Suprapubic skin (tissue), 4 donors: ENCODE data around the gene MIER2. TPM values are rescaled to one million over a fixed set of nuclear protein-coding genes. Genes with fewer than 3 reads are reported as not detected.

ENCODE experiments used
- DNase-seq, 2 donors: peaks; one replicate each; pipeline ENCODE4 v3.0.0-alpha.2; 2019; ENCODE audit warnings: low spot score in 2 of 2
- H3K27ac ChIP-seq: fragments of 200-600 bp; sonication (generic); one replicate; pipeline ENCODE4 v1.5.1; 2019
- H3K27me3 ChIP-seq: fragments of 200-600 bp; sonication (generic); one replicate; pipeline ENCODE4 v1.5.1; 2019
- H3K36me3 ChIP-seq: fragments of 200-600 bp; sonication (generic); one replicate; pipeline ENCODE4 v1.5.1; 2019
- H3K4me1 ChIP-seq: fragments of 200-600 bp; sonication (generic); one replicate; pipeline ENCODE4 v1.5.1; 2019
- H3K4me3 ChIP-seq: fragments of 200-600 bp; sonication (generic); one replicate; pipeline ENCODE4 v1.5.1; 2019; ENCODE audit warnings: mild to moderate bottlenecking
- H3K9me3 ChIP-seq: fragments of 200-600 bp; sonication (generic); one replicate; pipeline ENCODE4 v1.5.1; 2019
- CTCF ChIP-seq, 2 donors: fragments of 200-600 bp in 1 of 2; fragments of 450-650 bp in 1 of 2; sonication (generic) in 1 of 2; IDR thresholded peaks; one replicate each; pipeline ENCODE4 v1.5.1; 2016 to 2019; ENCODE audit warnings: antibody characterized with exemption in 2 of 2, mild to moderate bottlenecking in 1 of 2, moderate library complexity in 1 of 2
- EP300 ChIP-seq: sonication (generic); formaldehyde crosslinking; IDR thresholded peaks from one replicate; pipeline ENCODE4 v1.6.1; 2017; ENCODE audit warnings: antibody characterized with exemption
- POLR2A ChIP-seq, 2 donors: fragments of 450-650 bp; IDR thresholded peaks; one replicate each; pipeline ENCODE4 v1.6.1; 2017; ENCODE audit warnings: antibody characterized with exemption in 2 of 2, mild to moderate bottlenecking in 2 of 2, moderate library complexity in 2 of 2
- POLR2AphosphoS5 ChIP-seq, 3 donors: sonication (generic); formaldehyde crosslinking; IDR thresholded peaks; one replicate each; pipeline ENCODE4 v1.6.1; 2017; ENCODE audit warnings: antibody characterized with exemption in 3 of 3
- WGBS: methylation state at CpG from one replicate; pipeline ENCODE4 v1.1.5; 2018; 5-methylcytosine and 5-hydroxymethylcytosine counted together
- total RNA-seq, 4 donors: library from RNA; depleted of rRNA; stranded (reverse); fragments of >200 nt; gene quantifications; one replicate each; pipeline ENCODE4 v1.1.0, GENCODE V29; 2016

The MIER2 gene
- total RNA-seq, 4 donors from 2014 or later: 17.5 to 55.7 (median 44.8) TPM

- 94% methylated on average over 15 of the region's 15 CpGs for WGBS
- peaks cover 91% of the 10 kb centered on the region for H3K36me3 ChIP-seq
These were observed 17.7 kb downstream of the MIER2 start for GRCh38 chr19:326871-327270.

GRCh38 chr19:325937-326565, 18.5 kb downstream of the MIER2 start:
- Histone ChIP-seq H3K36me3 (peaks cover 90% of the 10 kb centered on the region), H3K27ac (no peak overlapping the region), H3K4me3 (no peak overlapping the region), H3K27me3 (no peaks in the 10 kb centered on the region), H3K4me1 (no peaks in the 10 kb centered on the region), H3K9me3 (peaks cover 15% of the 10 kb centered on the region)
- no peak for TF ChIP-seq CTCF (IDR thresholded peaks at IDR 0.05)
- DNase-seq: no peak
- 95% methylated on average over 30 of the region's 33 CpGs for WGBS

More at GRCh38 chr19:326871-327270, 17.7 kb downstream of the MIER2 start:
- TF ChIP-seq POLR2AphosphoS5 (IDR thresholded peaks at IDR 0.05) (no peak), POLR2A (IDR thresholded peaks at IDR 0.05) (no peak), EP300 (no peak)
- H3K4me3 ChIP-seq: no peak overlapping the region
- no peaks in the 10 kb centered on the region for H3K4me1 ChIP-seq
- H3K27ac ChIP-seq: no peak overlapping the region
- no peaks in the 10 kb centered on the region for H3K27me3 ChIP-seq
- peaks cover 11% of the 10 kb centered on the region for H3K9me3 ChIP-seq
- DNase-seq: peak in 1 of 2 donors; percentile 55

GRCh38 chr19:325173-325936, 19.2 kb downstream of the MIER2 start:
- Histone ChIP-seq H3K9me3 (peaks cover 15% of the 10 kb centered on the region), H3K27ac (no peak overlapping the region), H3K4me1 (no peaks in the 10 kb centered on the region), H3K4me3 (no peak overlapping the region), H3K27me3 (no peaks in the 10 kb centered on the region), H3K36me3 (peaks cover 90% of the 10 kb centered on the region)
- WGBS: 97% methylated on average over 22 of the region's 24 CpGs
- TF ChIP-seq CTCF (IDR thresholded peaks at IDR 0.05) (no peak), EP300 (no peak), POLR2A (IDR thresholded peaks at IDR 0.05) (no peak), POLR2AphosphoS5 (IDR thresholded peaks at IDR 0.05) (no peak)
- no peak for DNase-seq

GRCh38 chr19:324716-325115, 19.9 kb downstream of the MIER2 start:
- no peak for TF ChIP-seq POLR2A (IDR thresholded peaks at IDR 0.05)
- no peak for TF ChIP-seq POLR2AphosphoS5 (IDR thresholded peaks at IDR 0.05)
- no peak for TF ChIP-seq EP300
- TF ChIP-seq CTCF (IDR thresholded peaks at IDR 0.05): no peak
- no peak for DNase-seq
- Histone ChIP-seq H3K27ac (no peak overlapping the region), H3K36me3 (peaks cover 90% of the 10 kb centered on the region), H3K4me1 (no peaks in the 10 kb centered on the region), H3K4me3 (no peak overlapping the region), H3K27me3 (no peaks in the 10 kb centered on the region), H3K9me3 (peaks cover 15% of the 10 kb centered on the region)
- 99% methylated on average over 8 of the region's 8 CpGs for WGBS

GRCh38 chr19:322616-323015, 22.0 kb downstream of the MIER2 start:
- 93% methylated on average over 13 of the region's 13 CpGs for WGBS
- H3K36me3 ChIP-seq: peaks cover 82% of the 10 kb centered on the region

More at GRCh38 chr19:322616-323015, 22.0 kb downstream of the MIER2 start:
- DNase-seq: no peak
- TF ChIP-seq CTCF (IDR thresholded peaks at IDR 0.05) (no peak), POLR2AphosphoS5 (IDR thresholded peaks at IDR 0.05) (no peak), POLR2A (IDR thresholded peaks at IDR 0.05) (no peak), EP300 (no peak)
- no peaks in the 10 kb centered on the region for H3K4me1 ChIP-seq
- no peaks in the 10 kb centered on the region for H3K27me3 ChIP-seq
- H3K4me3 ChIP-seq: no peak overlapping the region
- H3K9me3 ChIP-seq: peaks cover 4% of the 10 kb centered on the region
- H3K27ac ChIP-seq: no peak overlapping the region
